Body of pancreas (tissue), 4 donors: Measurements from ENCODE around the gene KRTAP21-2. TPM values are rescaled to one million over a fixed set of nuclear protein-coding genes. Genes with fewer than 3 reads are reported as not detected.

Experiments used
- ATAC-seq: fragments of 150-250 bp; one replicate; pipeline ENCODE4 v1.9.1; 2016
- DNase-seq, 4 donors: peaks; one replicate each; pipeline ENCODE4 v3.0.0-alpha.2; 2019
- H3K27ac ChIP-seq, 4 donors: fragments of 200-600 bp; sonication (generic); 1 replicate in 3 of 4; 2 replicates in 1 of 4; pipeline versions ENCODE4 v1.5.1 to v1.6.1; 2016 to 2019; ENCODE audit warnings: mild to moderate bottlenecking in 1 of 4, mixed read lengths in 1 of 4, moderate library complexity in 1 of 4
- H3K27me3 ChIP-seq, 2 donors: fragments of 200-600 bp; sonication (generic); one replicate each; pipeline ENCODE4 v1.6.0; 2016; ENCODE audit warnings: mild to moderate bottlenecking in 1 of 2
- H3K36me3 ChIP-seq, 2 donors: fragments of 200-600 bp; sonication (generic); replicated peaks in 1 of 2; 2 replicates each; pipeline ENCODE4 v1.5.1; 2016; ENCODE audit warnings: low read depth in 2 of 2; ENCODE audit not compliant: insufficient read depth in 1 of 2
- H3K4me1 ChIP-seq: fragments of 200-600 bp; sonication (generic); one replicate; pipeline ENCODE4 v1.6.0; 2016
- H3K4me3 ChIP-seq, 2 donors: fragments of 200-600 bp; sonication (generic); 1 replicate in 1 of 2; 2 replicates in 1 of 2; pipeline ENCODE4 v1.5.1; 2016 to 2019
- H3K9me3 ChIP-seq, 3 donors: fragments of 200-600 bp; sonication (generic); 1 replicate in 2 of 3; 2 replicates in 1 of 3; pipeline ENCODE4 v1.5.1; 2016
- POLR2A ChIP-seq, 3 donors: fragments of 450-650 bp; IDR thresholded peaks; one replicate each; pipeline ENCODE4 v1.6.1; 2016; ENCODE audit warnings: antibody characterized with exemption in 3 of 3, mild to moderate bottlenecking in 2 of 3
- WGBS, 2 donors: methylation state at CpG; one replicate each; pipeline ENCODE4 v1.1.5; 2017; 5-methylcytosine and 5-hydroxymethylcytosine counted together
- intact Hi-C: fragments of 100-400 bp; cut with DNase I; formaldehyde crosslinking; loops from one replicate; pipeline ENCODE4 v1.15.1; 2023
- total RNA-seq, 2 donors: library from RNA; depleted of rRNA; stranded (reverse); fragments of >200 nt; gene quantifications; one replicate each; pipeline ENCODE4 v1.1.0, GENCODE V29; 2016
- TF ChIP-seq, protein P1 (sequence below), 7 experiments: fragments of 450-650 bp in 4 of 7; fragments of 200-600 bp in 3 of 7; sonication (generic) in 3 of 7; IDR thresholded peaks; one replicate each; pipeline ENCODE4 v1.5.1; 2016 to 2019; ENCODE audit warnings: antibody characterized with exemption in 7 of 7

The KRTAP21-2 gene
- total RNA-seq, 2 donors from 2014 or later, result not detected

DNA sequence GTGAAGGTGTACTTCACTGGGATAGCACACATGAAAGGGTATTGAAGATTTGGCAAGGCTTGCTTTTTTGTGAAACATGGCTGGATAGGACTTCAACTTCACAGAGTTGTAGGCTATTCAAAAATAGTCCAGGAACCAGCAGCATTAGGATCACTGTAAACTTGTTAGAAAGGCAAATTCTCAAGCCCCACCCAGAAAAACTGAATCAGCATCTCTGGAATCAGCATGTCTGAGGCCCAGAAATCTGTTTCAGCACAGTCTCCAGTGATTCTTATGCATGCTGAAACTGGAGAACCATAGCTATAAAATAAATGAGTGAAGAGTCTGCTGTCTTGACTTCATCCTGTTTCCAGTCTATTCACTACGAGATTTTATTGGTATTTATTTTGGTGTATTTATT lies 20.3 kb downstream of the KRTAP21-2 start:
- Histone ChIP-seq H3K36me3 (no peaks in the 10 kb centered on the region), H3K27me3 (no peaks in the 10 kb centered on the region), H3K9me3 (no peaks in the 10 kb centered on the region), H3K4me1 (no peaks in the 10 kb centered on the region), H3K4me3 (no peak overlapping the region), H3K27ac (no peak overlapping the region)
- TF ChIP-seq POLR2A (IDR thresholded peaks at IDR 0.05), result no peak
- TF ChIP-seq, protein P1, sequence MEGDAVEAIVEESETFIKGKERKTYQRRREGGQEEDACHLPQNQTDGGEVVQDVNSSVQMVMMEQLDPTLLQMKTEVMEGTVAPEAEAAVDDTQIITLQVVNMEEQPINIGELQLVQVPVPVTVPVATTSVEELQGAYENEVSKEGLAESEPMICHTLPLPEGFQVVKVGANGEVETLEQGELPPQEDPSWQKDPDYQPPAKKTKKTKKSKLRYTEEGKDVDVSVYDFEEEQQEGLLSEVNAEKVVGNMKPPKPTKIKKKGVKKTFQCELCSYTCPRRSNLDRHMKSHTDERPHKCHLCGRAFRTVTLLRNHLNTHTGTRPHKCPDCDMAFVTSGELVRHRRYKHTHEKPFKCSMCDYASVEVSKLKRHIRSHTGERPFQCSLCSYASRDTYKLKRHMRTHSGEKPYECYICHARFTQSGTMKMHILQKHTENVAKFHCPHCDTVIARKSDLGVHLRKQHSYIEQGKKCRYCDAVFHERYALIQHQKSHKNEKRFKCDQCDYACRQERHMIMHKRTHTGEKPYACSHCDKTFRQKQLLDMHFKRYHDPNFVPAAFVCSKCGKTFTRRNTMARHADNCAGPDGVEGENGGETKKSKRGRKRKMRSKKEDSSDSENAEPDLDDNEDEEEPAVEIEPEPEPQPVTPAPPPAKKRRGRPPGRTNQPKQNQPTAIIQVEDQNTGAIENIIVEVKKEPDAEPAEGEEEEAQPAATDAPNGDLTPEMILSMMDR (IDR thresholded peaks at IDR 0.05), result no peak
- ATAC-seq (no peak), DNase-seq (no peak)
- intact Hi-C loops, result no loop called here
- WGBS, 2 donors, result 58 to 71% methylated on average over 1 of the region's 1 CpG

DNA sequence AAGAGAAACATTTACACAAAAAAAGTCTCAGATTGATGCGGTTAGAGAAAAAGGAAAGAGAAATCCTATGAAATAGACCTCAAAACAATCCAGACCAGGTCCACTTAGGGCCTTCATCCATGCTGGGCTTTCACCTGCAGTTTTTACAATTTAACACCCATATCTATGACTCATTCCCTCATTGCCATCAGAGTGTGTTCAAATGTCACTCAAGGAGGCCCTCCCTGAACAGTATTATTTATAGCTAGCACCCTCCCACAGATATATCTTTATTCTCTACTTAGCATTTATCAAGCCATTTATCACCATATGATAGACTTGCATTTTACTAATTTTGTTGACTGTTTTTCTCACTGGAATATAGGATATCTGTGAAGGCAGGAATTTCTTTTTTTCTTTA lies 27.7 kb downstream of the KRTAP21-2 start:
- Histone ChIP-seq H3K4me3 (no peak overlapping the region), H3K27me3 (no peaks in the 10 kb centered on the region), H3K27ac (no peak overlapping the region), H3K9me3 (no peaks in the 10 kb centered on the region), H3K4me1 (no peaks in the 10 kb centered on the region), H3K36me3 (no peaks in the 10 kb centered on the region)
- DNase-seq, result no peak
- 85 to 96% methylated on average over 1 of the region's 1 CpG for WGBS, 2 donors
- no peak for ATAC-seq
- no peak for TF ChIP-seq POLR2A (IDR thresholded peaks at IDR 0.05)
- TF ChIP-seq, protein P1 (IDR thresholded peaks at IDR 0.05), result no peak
- intact Hi-C loops, result no loop called here

DNA sequence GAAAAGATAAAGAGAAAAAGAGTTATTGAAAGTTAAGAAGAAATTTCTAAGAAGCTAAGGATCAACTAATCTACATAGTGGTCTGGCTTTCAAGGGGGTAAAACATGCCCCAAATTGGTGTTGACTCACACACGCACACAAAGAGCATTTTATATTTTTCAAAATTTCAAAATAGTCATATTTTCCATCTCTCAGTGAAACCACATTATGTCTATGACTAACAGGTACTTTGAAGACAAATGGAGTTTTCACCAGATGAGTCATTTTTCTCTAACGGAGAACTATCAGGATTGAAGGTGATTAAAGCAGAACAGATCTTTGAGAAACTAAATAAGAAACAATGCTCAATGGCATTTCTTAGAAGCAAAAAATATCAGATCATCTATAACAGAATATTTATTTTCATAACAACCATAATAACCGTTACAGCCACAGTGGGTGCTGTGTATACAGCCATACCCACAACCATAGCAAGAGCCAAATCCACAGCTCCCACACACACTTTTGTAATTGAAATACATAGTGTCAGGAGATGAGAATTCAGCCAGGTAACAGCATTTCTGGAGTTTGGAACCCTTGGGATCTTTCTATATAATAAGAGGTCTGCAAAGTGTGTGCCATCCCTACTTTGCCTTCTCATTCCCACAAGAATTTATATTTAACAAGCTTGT lies 28.7 kb downstream of the KRTAP21-2 start, which contains the start of gene KRTAP21-3:
Gene KRTAP21-3, minus strand, starts transcription at position 539 of the 671 bp plus-strand sequence. Its CDS starts 18 bp downstream, at position 521.
- Histone ChIP-seq H3K36me3 (no peaks in the 10 kb centered on the region), H3K4me1 (no peaks in the 10 kb centered on the region), H3K27me3 (no peaks in the 10 kb centered on the region), H3K27ac (no peak within 1 kb of the TSS), H3K4me3 (no peak within 1 kb of the TSS), H3K9me3 (no peaks in the 10 kb centered on the region)
- ATAC-seq (no peak), DNase-seq (no peak)
- intact Hi-C loops, result no loop called here
- WGBS, 2 donors, result 72 to 75% methylated on average over 3 of the region's 3 CpGs
- no peak for TF ChIP-seq POLR2A (IDR thresholded peaks at IDR 0.05)
- TF ChIP-seq, protein P1 (IDR thresholded peaks at IDR 0.05), result no peak

DNA sequence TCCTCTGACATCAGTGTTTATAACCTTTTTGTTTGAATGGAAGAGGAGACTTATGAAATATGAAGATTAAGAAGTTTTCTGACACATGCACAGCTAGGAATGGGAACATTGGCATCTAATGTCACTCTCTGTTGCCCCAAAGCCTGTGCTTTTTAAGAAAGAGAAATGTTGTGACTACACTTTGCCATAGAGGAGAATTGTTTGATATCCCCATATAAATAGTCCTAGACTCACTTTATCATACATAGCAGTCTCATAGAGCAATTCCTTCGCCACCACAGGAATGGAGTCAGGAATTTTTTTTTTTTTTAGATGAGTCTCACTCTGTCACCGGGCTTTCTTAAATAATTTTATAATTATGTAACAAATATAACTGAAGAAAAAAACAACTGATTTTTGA lies 30.0 kb downstream of the KRTAP21-2 start:
- H3K4me1 ChIP-seq, result no peaks in the 10 kb centered on the region
- no peak overlapping the region for H3K4me3 ChIP-seq
- H3K27me3 ChIP-seq, result no peaks in the 10 kb centered on the region
- intact Hi-C loops, result no loop called here
- WGBS, 2 donors, result 77 to 92% methylated on average over 2 of the region's 2 CpGs
- TF ChIP-seq, protein P1 (IDR thresholded peaks at IDR 0.05), result no peak
- TF ChIP-seq POLR2A (IDR thresholded peaks at IDR 0.05), result no peak
- no peaks in the 10 kb centered on the region for H3K36me3 ChIP-seq
- no peak for DNase-seq
- H3K9me3 ChIP-seq, result no peaks in the 10 kb centered on the region
- no peak for ATAC-seq
- no peak overlapping the region for H3K27ac ChIP-seq

DNA sequence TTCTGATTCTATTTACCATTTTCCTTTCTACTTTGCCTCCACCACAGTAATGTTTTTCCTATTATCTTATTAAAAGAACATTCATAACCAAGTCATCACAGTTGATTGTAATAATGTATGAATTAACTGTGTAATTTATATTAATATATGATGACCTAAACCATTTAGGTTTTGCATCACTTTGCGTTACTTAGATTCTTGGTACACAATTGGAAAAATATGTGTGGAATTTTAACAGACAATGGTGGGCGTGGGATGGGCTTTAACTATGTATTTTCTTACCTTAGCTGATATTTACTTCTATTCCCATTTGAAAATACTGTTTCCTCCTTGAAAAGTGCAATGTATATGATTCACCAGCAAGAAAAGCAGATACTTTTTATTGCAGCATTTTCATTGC lies 32.1 kb downstream of the KRTAP21-2 start:
- no peak overlapping the region for H3K27ac ChIP-seq
- ATAC-seq (no peak), DNase-seq (no peak)
- TF ChIP-seq POLR2A (IDR thresholded peaks at IDR 0.05), result no peak
- TF ChIP-seq, protein P1 (IDR thresholded peaks at IDR 0.05), result no peak
- 77 to 83% methylated on average over 2 of the region's 2 CpGs for WGBS, 2 donors
- intact Hi-C loops, result no loop called here
- H3K9me3 ChIP-seq, result no peaks in the 10 kb centered on the region
- H3K4me1 ChIP-seq, result no peaks in the 10 kb centered on the region
- H3K36me3 ChIP-seq, result no peaks in the 10 kb centered on the region
- no peaks in the 10 kb centered on the region for H3K27me3 ChIP-seq
- no peak overlapping the region for H3K4me3 ChIP-seq
